B cell (primary cell): Measurements from ENCODE around the gene SLC2A14.

Experiments
- CTCF ChIP-seq: fragments of 200-600 bp; IDR thresholded peaks from one replicate; pipeline ENCODE4 v1.8.0; 2022; ENCODE audit warnings: antibody characterized with exemption, mild to moderate bottlenecking
- EZH2 ChIP-seq: IDR thresholded peaks from 2 replicates; pipeline ENCODE4 v1.6.1; 2012; ENCODE audit warnings: borderline replicate concordance, low read depth, mild to moderate bottlenecking, moderate library complexity, low read length; ENCODE audit not compliant: insufficient read depth, poor library complexity, severe bottlenecking

GRCh38 chr12:7864601-7865150, 8.0 kb downstream of the SLC2A14 start:
- TF ChIP-seq EZH2 (no peak), CTCF (no peak)
